Lower leg skin (tissue), 3 donors: ENCODE data around the gene ARSJ.

ENCODE experiments used
- POLR2A ChIP-seq, 2 donors: fragments of 450-650 bp; IDR thresholded peaks; one replicate each; pipeline ENCODE4 v1.6.1; 2016 to 2017; ENCODE audit warnings: antibody characterized with exemption in 2 of 2, mild to moderate bottlenecking in 1 of 2, moderate library complexity in 1 of 2
- TF ChIP-seq, protein P1 (sequence below), 3 donors: fragments of 450-650 bp; IDR thresholded peaks; one replicate each; pipeline ENCODE4 v1.5.1; 2016; ENCODE audit warnings: antibody characterized with exemption in 3 of 3, mild to moderate bottlenecking in 3 of 3, moderate library complexity in 2 of 3

DNA sequence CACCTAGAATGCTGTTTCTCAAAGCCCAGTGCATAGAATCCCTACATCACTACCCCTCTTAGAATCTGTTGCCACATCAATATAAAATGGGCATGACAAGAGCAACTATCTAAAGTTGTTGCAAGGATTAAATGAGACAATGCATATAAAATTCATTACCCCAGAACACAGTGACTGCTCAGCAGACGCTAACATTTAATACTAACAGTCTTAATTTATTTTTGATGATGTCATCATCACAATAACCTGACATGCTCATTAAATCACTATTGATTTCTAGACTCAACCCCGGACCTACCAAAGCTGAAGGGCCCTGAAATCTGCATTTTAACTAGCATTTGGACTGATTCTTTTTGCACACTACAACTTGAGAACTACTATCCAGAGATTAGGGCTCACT lies 3.9 kb downstream of the ARSJ start:
- no peak for TF ChIP-seq POLR2A (IDR thresholded peaks at IDR 0.05)
- TF ChIP-seq, protein P1, sequence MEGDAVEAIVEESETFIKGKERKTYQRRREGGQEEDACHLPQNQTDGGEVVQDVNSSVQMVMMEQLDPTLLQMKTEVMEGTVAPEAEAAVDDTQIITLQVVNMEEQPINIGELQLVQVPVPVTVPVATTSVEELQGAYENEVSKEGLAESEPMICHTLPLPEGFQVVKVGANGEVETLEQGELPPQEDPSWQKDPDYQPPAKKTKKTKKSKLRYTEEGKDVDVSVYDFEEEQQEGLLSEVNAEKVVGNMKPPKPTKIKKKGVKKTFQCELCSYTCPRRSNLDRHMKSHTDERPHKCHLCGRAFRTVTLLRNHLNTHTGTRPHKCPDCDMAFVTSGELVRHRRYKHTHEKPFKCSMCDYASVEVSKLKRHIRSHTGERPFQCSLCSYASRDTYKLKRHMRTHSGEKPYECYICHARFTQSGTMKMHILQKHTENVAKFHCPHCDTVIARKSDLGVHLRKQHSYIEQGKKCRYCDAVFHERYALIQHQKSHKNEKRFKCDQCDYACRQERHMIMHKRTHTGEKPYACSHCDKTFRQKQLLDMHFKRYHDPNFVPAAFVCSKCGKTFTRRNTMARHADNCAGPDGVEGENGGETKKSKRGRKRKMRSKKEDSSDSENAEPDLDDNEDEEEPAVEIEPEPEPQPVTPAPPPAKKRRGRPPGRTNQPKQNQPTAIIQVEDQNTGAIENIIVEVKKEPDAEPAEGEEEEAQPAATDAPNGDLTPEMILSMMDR (IDR thresholded peaks at IDR 0.05): no peak
